Neural cell (in vitro differentiated cells): ENCODE data around the gene COL20A1. TPM values are rescaled to one million over a fixed set of nuclear protein-coding genes. Genes with fewer than 3 reads are reported as not detected.

Experiments used
- H2AFZ ChIP-seq: fragments of 200-600, 300-800 bp; sonication (generic), shearing (Covaris generic); 2 replicates; pipeline ENCODE4 v1.6.0; 2014; ENCODE audit warnings: low read depth, mild to moderate bottlenecking, antibody characterized with exemption, low read length, moderate library complexity
- H3F3A ChIP-seq: fragments of 200-600 bp; shearing (Covaris generic); 2 replicates; pipeline ENCODE4 v1.6.1; 2016; ENCODE audit warnings: mild to moderate bottlenecking, moderate library complexity, mixed read lengths, antibody characterized with exemption, low read length; ENCODE audit not compliant: insufficient read depth, poor library complexity, severe bottlenecking
- H3K27ac ChIP-seq: fragments of 200-600, 300-800 bp; sonication (generic), shearing (Covaris generic); 2 replicates; pipeline ENCODE4 v1.5.1; 2014; ENCODE audit warnings: mild to moderate bottlenecking, low read length, moderate library complexity
- H3K27me3 ChIP-seq: fragments of 300-800, 200-600 bp; sonication (generic), shearing (Covaris generic); 2 replicates; pipeline ENCODE4 v1.6.0; 2014; ENCODE audit warnings: mild to moderate bottlenecking, low read depth, low read length, moderate library complexity; ENCODE audit not compliant: insufficient read depth
- H3K36me3 ChIP-seq: fragments of 300-800, 200-600 bp; sonication (generic), shearing (Covaris generic); 2 replicates; pipeline ENCODE4 v1.5.1; 2014; ENCODE audit warnings: mild to moderate bottlenecking, antibody characterized with exemption, low read length, moderate library complexity; ENCODE audit not compliant: insufficient read depth
- H3K4me2 ChIP-seq: fragments of 300-800, 200-600 bp; sonication (generic), shearing (Covaris generic); 2 replicates; pipeline ENCODE4 v1.6.0; 2014; ENCODE audit warnings: mild to moderate bottlenecking, low read length
- H3K4me3 ChIP-seq: fragments of 300-800, 200-600 bp; sonication (generic), shearing (Covaris generic); 2 replicates; pipeline ENCODE4 v1.5.1; 2014; ENCODE audit warnings: mild to moderate bottlenecking, low read length, moderate library complexity
- H3K79me2 ChIP-seq: fragments of 200-600 bp; shearing (Covaris generic); replicated peaks from 2 replicates; pipeline ENCODE4 v1.6.0; 2014; ENCODE audit warnings: mild to moderate bottlenecking, low read length, moderate library complexity; ENCODE audit not compliant: insufficient read depth
- H3K9ac ChIP-seq: fragments of 300-800, 200-600 bp; sonication (generic), shearing (Covaris generic); 2 replicates; pipeline ENCODE4 v1.6.1; 2016; ENCODE audit warnings: mild to moderate bottlenecking, low read length, mixed read lengths
- H3K9me2 ChIP-seq: fragments of 200-600 bp; shearing (Covaris generic); 2 replicates; pipeline ENCODE4 v1.6.1; 2016; ENCODE audit warnings: mild to moderate bottlenecking, low read length, mixed read lengths; ENCODE audit not compliant: insufficient read depth
- H3K9me3 ChIP-seq: fragments of 200-600, 300-800 bp; sonication (generic), shearing (Covaris generic); 2 replicates; pipeline ENCODE4 v1.6.1; 2016; ENCODE audit warnings: mild to moderate bottlenecking, mixed run types, low read length, moderate library complexity, mixed read lengths
- H4K20me1 ChIP-seq: fragments of 200-600 bp; shearing (Covaris generic); 2 replicates; pipeline ENCODE4 v1.6.1; 2016; ENCODE audit warnings: mild to moderate bottlenecking, mixed run types; ENCODE audit not compliant: insufficient read depth
- EP300 ChIP-seq: fragments of 450-650 bp; conservative IDR thresholded peaks from 2 replicates; pipeline ENCODE4 v1.6.1; 2014; ENCODE audit warnings: antibody characterized with exemption, mild to moderate bottlenecking, moderate library complexity; ENCODE audit not compliant: poor library complexity, severe bottlenecking
- EZH2 ChIP-seq: fragments of 200-600, 300-800 bp; shearing (Covaris generic), sonication (generic); IDR thresholded peaks from 2 replicates; pipeline ENCODE4 v1.6.1; 2014; ENCODE audit warnings: antibody characterized with exemption, low read length, borderline replicate concordance, mild to moderate bottlenecking; ENCODE audit not compliant: insufficient read depth, poor library complexity, severe bottlenecking
- MXI1 ChIP-seq: fragments of 450-650 bp; conservative IDR thresholded peaks from 2 replicates; pipeline ENCODE4 v1.6.1; 2014; ENCODE audit warnings: antibody characterized with exemption, mild to moderate bottlenecking; ENCODE audit not compliant: poor library complexity, severe bottlenecking
- POLR2AphosphoS5 ChIP-seq: IDR thresholded peaks from 2 replicates; pipeline ENCODE4 v1.6.1; 2012
- RAD21 ChIP-seq: fragments of 450-650 bp; conservative IDR thresholded peaks from 2 replicates; pipeline ENCODE4 v1.6.1; 2014; ENCODE audit warnings: antibody characterized with exemption, mild to moderate bottlenecking, moderate library complexity
- SMC3 ChIP-seq: fragments of 450-650 bp; conservative IDR thresholded peaks from 2 replicates; pipeline ENCODE4 v1.6.1; 2014; ENCODE audit warnings: antibody characterized with exemption, mild to moderate bottlenecking, moderate library complexity; ENCODE audit not compliant: poor library complexity
- TAF1 ChIP-seq: IDR thresholded peaks from 2 replicates; pipeline ENCODE4 v1.6.1; 2012; ENCODE audit warnings: low read depth
- polyA plus RNA-seq: library from polyadenylated mRNA; depleted of rRNA; stranded (reverse); fragments of >200 nt; gene quantifications from 2 replicates; pipeline ENCODE4 v1.2.3, GENCODE V29; 2014
- TF ChIP-seq, protein P1 (sequence below): IDR thresholded peaks from 2 replicates; pipeline ENCODE4 v1.6.1; 2012; ENCODE audit warnings: borderline replicate concordance
- TF ChIP-seq, protein P2 (sequence below): fragments of 450-650 bp; IDR thresholded peaks from 2 replicates; pipeline ENCODE4 v1.5.1; 2014; ENCODE audit warnings: antibody characterized with exemption, mild to moderate bottlenecking, moderate library complexity; ENCODE audit not compliant: poor library complexity, severe bottlenecking

Gene COL20A1
- polyA plus RNA-seq, 1 donor from 2014 or later, result 1.1 TPM

DNA sequence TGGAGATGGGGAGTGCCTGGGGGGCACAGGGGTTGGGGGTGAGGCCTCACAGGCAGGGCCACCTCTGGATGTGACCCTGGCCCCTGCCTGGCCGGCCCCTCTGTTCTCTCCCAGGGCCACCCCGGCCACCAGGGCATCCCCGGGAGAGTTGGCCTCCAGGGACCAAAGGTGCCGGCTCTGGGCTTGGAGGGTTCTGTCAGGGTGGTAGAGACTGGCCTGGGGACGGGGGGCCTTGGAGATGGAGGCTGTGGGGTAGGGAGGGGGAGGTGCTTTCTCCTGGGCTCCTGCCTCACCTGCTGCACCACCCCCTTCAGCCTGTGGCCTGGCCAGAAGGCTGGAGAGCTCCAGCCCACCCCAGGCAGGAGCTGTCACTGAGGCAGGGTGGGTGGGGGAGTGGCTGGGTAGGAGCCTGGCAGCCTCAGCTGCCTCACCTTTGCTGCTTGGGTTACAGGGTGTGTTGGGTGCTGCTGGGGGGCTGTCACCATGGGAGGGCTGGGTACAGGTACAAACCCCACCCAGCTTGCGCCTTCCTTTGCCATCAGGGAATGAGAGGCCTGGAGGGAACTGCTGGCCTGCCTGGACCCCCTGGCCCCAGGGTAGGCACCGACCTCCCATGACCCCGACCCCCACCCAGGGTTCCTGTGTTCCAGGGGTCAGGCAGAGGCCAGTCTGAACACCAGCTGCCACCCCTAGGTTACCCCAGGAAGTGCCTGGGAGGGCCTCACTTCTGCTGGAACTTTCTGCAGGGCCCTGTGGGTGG lies 32.7 kb downstream of the COL20A1 start (continued):
- TF ChIP-seq MXI1, result no peak
- no peak for TF ChIP-seq POLR2AphosphoS5
- TF ChIP-seq EZH2, result no peak

DNA sequence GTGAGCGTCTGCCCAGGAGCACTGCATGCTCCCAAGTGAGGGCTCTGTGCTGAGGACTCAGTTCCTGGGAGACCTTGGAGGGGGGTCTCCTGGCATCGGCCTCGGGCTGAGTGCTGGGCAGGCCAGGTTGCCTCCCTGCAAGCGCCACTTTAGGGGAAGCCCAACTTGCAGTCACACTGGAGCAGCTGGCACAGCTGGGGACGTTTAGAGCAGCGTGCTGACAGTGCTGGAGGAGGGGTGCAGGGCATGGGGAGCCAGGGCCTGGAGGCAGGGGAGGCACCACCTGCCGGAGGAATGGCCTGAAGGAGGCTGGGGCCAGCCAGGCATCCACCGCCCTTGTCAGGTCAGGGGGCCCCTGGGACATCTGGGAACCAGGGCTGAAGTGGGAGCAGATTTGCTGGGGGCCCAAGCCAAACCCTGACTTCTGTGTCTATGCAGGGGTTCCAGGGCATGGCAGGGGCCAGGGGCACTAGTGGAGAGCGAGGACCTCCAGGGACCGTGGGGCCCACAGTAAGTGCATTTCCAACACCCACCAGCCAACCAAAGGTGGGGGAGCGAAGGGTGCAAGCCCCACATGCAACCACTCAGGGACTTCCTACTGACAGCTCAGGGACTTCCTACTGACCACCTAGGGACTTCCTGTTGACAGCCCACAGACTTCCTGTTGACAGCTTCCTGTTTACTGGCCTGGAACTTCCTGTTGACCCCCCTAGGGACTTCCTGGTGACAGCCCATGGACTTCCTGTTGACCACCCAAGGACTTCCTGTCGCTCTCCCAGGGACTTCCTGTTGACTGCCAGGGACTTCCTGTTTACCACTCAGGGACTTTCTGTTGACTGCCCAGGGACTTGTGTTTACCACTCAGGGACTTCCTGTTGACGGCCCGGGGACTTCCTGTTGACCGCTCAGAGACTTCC lies 33.6 kb downstream of the COL20A1 start:
- no peaks in the 10 kb centered on the region for H3K36me3 ChIP-seq

More for the DNA sequence above, 33.6 kb downstream of the COL20A1 start:
- TF ChIP-seq EZH2 (no peak), RAD21 (no peak), TAF1 (no peak), MXI1 (no peak), EP300 (no peak), POLR2AphosphoS5 (no peak), SMC3 (no peak)
- TF ChIP-seq, protein P1, sequence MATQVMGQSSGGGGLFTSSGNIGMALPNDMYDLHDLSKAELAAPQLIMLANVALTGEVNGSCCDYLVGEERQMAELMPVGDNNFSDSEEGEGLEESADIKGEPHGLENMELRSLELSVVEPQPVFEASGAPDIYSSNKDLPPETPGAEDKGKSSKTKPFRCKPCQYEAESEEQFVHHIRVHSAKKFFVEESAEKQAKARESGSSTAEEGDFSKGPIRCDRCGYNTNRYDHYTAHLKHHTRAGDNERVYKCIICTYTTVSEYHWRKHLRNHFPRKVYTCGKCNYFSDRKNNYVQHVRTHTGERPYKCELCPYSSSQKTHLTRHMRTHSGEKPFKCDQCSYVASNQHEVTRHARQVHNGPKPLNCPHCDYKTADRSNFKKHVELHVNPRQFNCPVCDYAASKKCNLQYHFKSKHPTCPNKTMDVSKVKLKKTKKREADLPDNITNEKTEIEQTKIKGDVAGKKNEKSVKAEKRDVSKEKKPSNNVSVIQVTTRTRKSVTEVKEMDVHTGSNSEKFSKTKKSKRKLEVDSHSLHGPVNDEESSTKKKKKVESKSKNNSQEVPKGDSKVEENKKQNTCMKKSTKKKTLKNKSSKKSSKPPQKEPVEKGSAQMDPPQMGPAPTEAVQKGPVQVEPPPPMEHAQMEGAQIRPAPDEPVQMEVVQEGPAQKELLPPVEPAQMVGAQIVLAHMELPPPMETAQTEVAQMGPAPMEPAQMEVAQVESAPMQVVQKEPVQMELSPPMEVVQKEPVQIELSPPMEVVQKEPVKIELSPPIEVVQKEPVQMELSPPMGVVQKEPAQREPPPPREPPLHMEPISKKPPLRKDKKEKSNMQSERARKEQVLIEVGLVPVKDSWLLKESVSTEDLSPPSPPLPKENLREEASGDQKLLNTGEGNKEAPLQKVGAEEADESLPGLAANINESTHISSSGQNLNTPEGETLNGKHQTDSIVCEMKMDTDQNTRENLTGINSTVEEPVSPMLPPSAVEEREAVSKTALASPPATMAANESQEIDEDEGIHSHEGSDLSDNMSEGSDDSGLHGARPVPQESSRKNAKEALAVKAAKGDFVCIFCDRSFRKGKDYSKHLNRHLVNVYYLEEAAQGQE, result no peak
- TF ChIP-seq, protein P2, sequence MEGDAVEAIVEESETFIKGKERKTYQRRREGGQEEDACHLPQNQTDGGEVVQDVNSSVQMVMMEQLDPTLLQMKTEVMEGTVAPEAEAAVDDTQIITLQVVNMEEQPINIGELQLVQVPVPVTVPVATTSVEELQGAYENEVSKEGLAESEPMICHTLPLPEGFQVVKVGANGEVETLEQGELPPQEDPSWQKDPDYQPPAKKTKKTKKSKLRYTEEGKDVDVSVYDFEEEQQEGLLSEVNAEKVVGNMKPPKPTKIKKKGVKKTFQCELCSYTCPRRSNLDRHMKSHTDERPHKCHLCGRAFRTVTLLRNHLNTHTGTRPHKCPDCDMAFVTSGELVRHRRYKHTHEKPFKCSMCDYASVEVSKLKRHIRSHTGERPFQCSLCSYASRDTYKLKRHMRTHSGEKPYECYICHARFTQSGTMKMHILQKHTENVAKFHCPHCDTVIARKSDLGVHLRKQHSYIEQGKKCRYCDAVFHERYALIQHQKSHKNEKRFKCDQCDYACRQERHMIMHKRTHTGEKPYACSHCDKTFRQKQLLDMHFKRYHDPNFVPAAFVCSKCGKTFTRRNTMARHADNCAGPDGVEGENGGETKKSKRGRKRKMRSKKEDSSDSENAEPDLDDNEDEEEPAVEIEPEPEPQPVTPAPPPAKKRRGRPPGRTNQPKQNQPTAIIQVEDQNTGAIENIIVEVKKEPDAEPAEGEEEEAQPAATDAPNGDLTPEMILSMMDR, result no peak
- Histone ChIP-seq H3K9me3 (no peaks in the 10 kb centered on the region), H3K9ac (no peak overlapping the region), H4K20me1 (no peaks in the 10 kb centered on the region), H3F3A (no peaks in the 10 kb centered on the region), H2AFZ (no peak overlapping the region), H3K4me3 (no peak overlapping the region), H3K27me3 (no peaks in the 10 kb centered on the region), H3K4me2 (no peak overlapping the region), H3K79me2 (no peaks in the 10 kb centered on the region), H3K27ac (no peak overlapping the region), H3K9me2 (no peaks in the 10 kb centered on the region)
